HepG2 (cell line): ENCODE measurements around the gene MIA2. TPM values are rescaled to one million over a fixed set of nuclear protein-coding genes. Genes with fewer than 3 reads are reported as not detected.
A peak's percentile ranks its signal among the peaks of the same experiment; 100 is the strongest.

Experiments
- ARHGAP35 ChIP-seq: sonication (generic); formaldehyde crosslinking; IDR thresholded peaks from 2 replicates; pipeline ENCODE4 v1.9.0; 2022; ENCODE audit warnings: mild to moderate bottlenecking, inconsistent platforms, moderate library complexity, missing genetic modification reagents, borderline replicate concordance
- ARNTL ChIP-seq: sonication (generic); formaldehyde crosslinking; IDR thresholded peaks from 2 replicates; pipeline ENCODE4 v1.4.0; 2020; ENCODE audit warnings: mild to moderate bottlenecking, missing genetic modification reagents
- ATF4 ChIP-seq, 2 experiments: fragments of 450-650 bp in 1 of 2; sonication (generic) in 1 of 2; formaldehyde crosslinking; IDR thresholded peaks; 2 replicates each; pipeline versions ENCODE4 v1.5.0 to v1.8.0; 2020 to 2022; ENCODE audit warnings: mild to moderate bottlenecking in 1 of 2, missing genetic modification reagents in 1 of 2
- CAMTA2 ChIP-seq: sonication (generic); formaldehyde crosslinking; IDR thresholded peaks from 2 replicates; pipeline ENCODE4 v1.4.0; 2020; ENCODE audit warnings: mild to moderate bottlenecking, missing genetic modification reagents, borderline replicate concordance
- CC2D1A ChIP-seq: sonication (generic); formaldehyde crosslinking; IDR thresholded peaks from 2 replicates; pipeline ENCODE4 v1.8.1; 2023; ENCODE audit warnings: mild to moderate bottlenecking, missing genetic modification reagents
- E2F1 ChIP-seq: sonication (generic); formaldehyde crosslinking; IDR thresholded peaks from 2 replicates; pipeline ENCODE4 v1.5.0; 2020; ENCODE audit warnings: missing genetic modification reagents
- FOXK2 ChIP-seq: fragments of 450-650 bp; IDR thresholded peaks from 2 replicates; pipeline ENCODE4 v1.6.1; 2016
- HMG20B ChIP-seq: conservative IDR thresholded peaks from 2 replicates; pipeline ENCODE4 v1.6.1; 2016; ENCODE audit warnings: missing genetic modification reagents, missing compliant biosample characterization
- HNRNPL ChIP-seq: fragments of 200-400 bp; formaldehyde crosslinking; IDR thresholded peaks from 2 replicates; pipeline ENCODE4 v1.6.1; 2017; ENCODE audit warnings: mild to moderate bottlenecking, low read depth, low read length
- KAT2B ChIP-seq: fragments of 150-350 bp; IDR thresholded peaks from 2 replicates; pipeline ENCODE4 v1.6.1; 2014; ENCODE audit warnings: low read depth, low read length, borderline replicate concordance
- KLF12 ChIP-seq: sonication (generic); formaldehyde crosslinking; IDR thresholded peaks from 2 replicates; pipeline ENCODE4 v1.4.0; 2020; ENCODE audit warnings: missing genetic modification reagents, borderline replicate concordance
- MAF1 ChIP-seq: sonication (generic); formaldehyde crosslinking; IDR thresholded peaks from 2 replicates; pipeline ENCODE4 v1.5.0; 2020; ENCODE audit warnings: missing genetic modification reagents, borderline replicate concordance
- MLX ChIP-seq: IDR thresholded peaks from 2 replicates; pipeline ENCODE4 v1.6.1; 2016
- NFYB ChIP-seq: sonication (generic); formaldehyde crosslinking; IDR thresholded peaks from 2 replicates; pipeline ENCODE4 v1.4.0; 2020; ENCODE audit warnings: missing genetic modification reagents
- NKX3-1 ChIP-seq: sonication (generic); formaldehyde crosslinking; IDR thresholded peaks from 2 replicates; pipeline ENCODE4 v1.5.0; 2020; ENCODE audit warnings: missing genetic modification reagents
- NONO ChIP-seq, 2 experiments: fragments of 450-650 bp in 1 of 2; sonication (generic) in 1 of 2; formaldehyde crosslinking in 1 of 2; IDR thresholded peaks in 1 of 2; conservative IDR thresholded peaks in 1 of 2; 2 replicates each; pipeline versions ENCODE4 v1.6.1 to v1.8.0; 2017 to 2022; ENCODE audit warnings: mild to moderate bottlenecking in 1 of 2, missing genetic modification reagents in 1 of 2, moderate library complexity in 1 of 2
- POLR2AphosphoS2 ChIP-seq: IDR thresholded peaks from 2 replicates; pipeline ENCODE4 v1.6.1; 2011; ENCODE audit warnings: low read depth, low read length, improper control_type of control experiment
- SATB2 ChIP-seq: sonication (generic); formaldehyde crosslinking; IDR thresholded peaks from 2 replicates; pipeline ENCODE4 v1.5.0; 2020; ENCODE audit warnings: missing genetic modification reagents
- SRSF9 ChIP-seq: fragments of 200-400 bp; formaldehyde crosslinking; IDR thresholded peaks from 2 replicates; pipeline ENCODE4 v1.6.1; 2018; ENCODE audit warnings: borderline replicate concordance, mild to moderate bottlenecking, low read depth, low read length; ENCODE audit not compliant: insufficient read depth, poor library complexity, severe bottlenecking
- YEATS2 ChIP-seq: sonication (generic); formaldehyde crosslinking; IDR thresholded peaks from 2 replicates; pipeline ENCODE4 v1.4.0; 2020; ENCODE audit warnings: missing genetic modification reagents, borderline replicate concordance
- ZBTB8A ChIP-seq: sonication (generic); formaldehyde crosslinking; IDR thresholded peaks from 2 replicates; pipeline ENCODE4 v1.4.0; 2020; ENCODE audit warnings: mild to moderate bottlenecking, low read depth, missing genetic modification reagents, borderline replicate concordance
- ZMYM2 ChIP-seq: sonication (generic); formaldehyde crosslinking; IDR thresholded peaks from 2 replicates; pipeline ENCODE4 v1.8.0; 2022; ENCODE audit warnings: mild to moderate bottlenecking, missing genetic modification reagents
- ZNF20 ChIP-seq: sonication (generic); formaldehyde crosslinking; IDR thresholded peaks from 2 replicates; pipeline ENCODE4 v1.4.0; 2020; ENCODE audit warnings: mild to moderate bottlenecking, moderate library complexity, missing genetic modification reagents
- ZNF652 ChIP-seq: IDR thresholded peaks from 2 replicates; pipeline ENCODE4 v1.6.1; 2016; ENCODE audit warnings: low read depth, borderline replicate concordance
- ZNF749 ChIP-seq: sonication (generic); formaldehyde crosslinking; IDR thresholded peaks from 2 replicates; pipeline ENCODE4 v1.8.0; 2022; ENCODE audit warnings: mild to moderate bottlenecking, missing genetic modification reagents, moderate library complexity, borderline replicate concordance
- ZNF766 ChIP-seq: sonication (generic); formaldehyde crosslinking; IDR thresholded peaks from 2 replicates; pipeline ENCODE4 v1.5.0; 2020; ENCODE audit warnings: missing genetic modification reagents, borderline replicate concordance
- ZNF772 ChIP-seq: sonication (generic); formaldehyde crosslinking; IDR thresholded peaks from 2 replicates; pipeline ENCODE4 v1.5.0; 2020; ENCODE audit warnings: mild to moderate bottlenecking, missing genetic modification reagents
- ZNF781 ChIP-seq: sonication (generic); formaldehyde crosslinking; IDR thresholded peaks from 2 replicates; pipeline ENCODE4 v1.5.1; 2020; ENCODE audit warnings: borderline replicate concordance, mild to moderate bottlenecking, missing genetic modification reagents; ENCODE audit errors: not compliant biosample characterization
- ZNF891 ChIP-seq: sonication (generic); formaldehyde crosslinking; IDR thresholded peaks from 2 replicates; pipeline ENCODE4 v1.5.0; 2020; ENCODE audit warnings: mild to moderate bottlenecking, missing genetic modification reagents
- ZZZ3 ChIP-seq: sonication (generic); formaldehyde crosslinking; IDR thresholded peaks from 2 replicates; pipeline ENCODE4 v1.4.0; 2020; ENCODE audit warnings: missing genetic modification reagents, mild to moderate bottlenecking, borderline replicate concordance
- polyA plus RNA-seq, 8 experiments: library from polyadenylated mRNA; depleted of rRNA in 3 of 8; stranded (reverse) in 7 of 8; unstranded in 1 of 8; fragments of >200 nt; fragmentation: Illumina TruSeq in 4 of 8; extraction: Trizol in 4 of 8; gene quantifications; 2 replicates each; pipeline versions ENCODE4 v1.2.1 to v1.2.3, GENCODE V29; 2011 to 2016; ENCODE audit warnings: low read depth in 4 of 8, missing spikeins in 1 of 8, mixed read lengths in 1 of 8; ENCODE audit not compliant: insufficient read depth in 1 of 8
- total RNA-seq, 5 experiments: library from RNA; depleted of rRNA; stranded (reverse); fragments of >200 nt; fragmentation: Illumina TruSeq; extraction: Trizol; gene quantifications; 2 replicates each; pipeline ENCODE4 v1.2.3, GENCODE V29; 2016; ENCODE audit warnings: low read depth in 1 of 5

Gene MIA2
- total and polyA plus RNA-seq, 2 of the 13 experiments (the other 11 are each of a cell fraction or from before 2014, with no cell fraction given), result 134 to 158 TPM

GRCh38 chr14:39267608-39268005 is 33.9 kb downstream of the MIA2 start (continued):
- TF ChIP-seq ARNTL (CRISPR knock-in tag) (peak; percentile 39), MAF1 (CRISPR knock-in tag) (0 out of 2 replicates have a peak, but pooled peaks have one; percentile 9), ZNF749 (CRISPR knock-in tag) (0 out of 2 replicates have a peak, but pooled peaks have one; percentile 31), POLR2AphosphoS2 (no peak), ATF4 (CRISPR knock-in tag; IDR thresholded peaks at IDR 0.05) (peak in 1 of 2 experiments; percentile 86; a peak in 1 of 4 replicates), SRSF9 (no peak), ZNF891 (CRISPR knock-in tag) (no peak), ZNF772 (CRISPR knock-in tag) (0 out of 2 replicates have a peak, but pooled peaks have one; percentile 1), YEATS2 (CRISPR knock-in tag) (no peak), ZNF652 (CRISPR knock-in tag) (no peak), ZNF20 (CRISPR knock-in tag) (no peak; the same call in 1 of the 2 replicates), CC2D1A (CRISPR knock-in tag) (0 out of 2 replicates have a peak, but pooled peaks have one; percentile 14), HNRNPL (no peak), KAT2B (no peak), NFYB (CRISPR knock-in tag) (no peak), ZZZ3 (CRISPR knock-in tag) (no peak), ZNF766 (0 out of 2 replicates have a peak, but pooled peaks have one; percentile 9), ZNF781 (CRISPR knock-in tag) (no peak), E2F1 (CRISPR knock-in tag) (no peak), HMG20B (CRISPR knock-in tag) (no peak), KLF12 (peak; percentile 14; the same call in 1 of the 2 replicates), ZMYM2 (CRISPR knock-in tag) (peak; percentile 19), CAMTA2 (CRISPR knock-in tag) (no peak), NKX3-1 (CRISPR knock-in tag) (peak; percentile 24), ZBTB8A (peak; percentile 72; the same call in 1 of the 2 replicates), ARHGAP35 (CRISPR knock-in tag) (no peak), MLX (CRISPR knock-in tag) (no peak), NONO (IDR thresholded peaks at IDR 0.05) (no peak), NONO (CRISPR knock-in tag; conservative IDR thresholded peaks at IDR 0.05) (no peak), SATB2 (CRISPR knock-in tag) (no peak), FOXK2 (peak; percentile 80)
